GM21576 (cell line): ENCODE measurements around the gene ESPN.
"Not testable (repeated sequence)": the region's sequence is repeated elsewhere in the genome, so short reads cannot be mapped to it uniquely, and the experiment has no call there.

Experiments used
- ATAC-seq: cut with Tn5 transposase; IDR thresholded peaks from one replicate; pipeline ENCODE4 v1.9.1; 2021; ENCODE audit warnings: mild to moderate bottlenecking, moderate library complexity; ENCODE audit not compliant: unreplicated experiment

The ESPN gene

GRCh38 chr1:6447016-6447817 is 22.6 kb downstream of the ESPN start:
- ATAC-seq: no peak

- no peak for ATAC-seq
These were observed 23.5 kb downstream of the ESPN start for GRCh38 chr1:6447818-6448748.

- ATAC-seq: no peak
These were observed 24.4 kb downstream of the ESPN start for GRCh38 chr1:6448749-6449631.

DNA sequence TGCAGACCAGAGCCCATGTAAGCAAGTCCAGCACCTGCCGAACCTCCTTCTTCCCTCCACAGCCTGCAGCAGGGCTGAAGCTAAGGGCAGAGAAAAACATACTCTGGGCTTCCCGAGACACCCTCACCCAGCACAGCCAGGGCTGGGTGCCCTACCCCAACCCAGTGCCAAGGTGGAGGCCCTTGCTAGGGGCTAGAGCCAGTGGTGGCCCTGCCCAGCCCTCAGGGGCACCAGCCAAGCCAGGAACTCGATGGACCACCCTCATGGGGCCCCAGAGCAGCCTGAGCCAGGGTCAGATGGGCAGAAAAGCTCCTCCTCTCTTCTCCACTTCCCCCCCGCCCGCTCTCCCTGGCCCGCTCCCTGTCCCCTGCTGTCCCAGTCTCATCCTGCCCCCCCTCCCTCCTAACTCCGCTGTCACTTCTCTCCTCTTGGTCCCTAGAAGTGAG is 25.5 kb downstream of the ESPN start:
- no peak for ATAC-seq

DNA sequence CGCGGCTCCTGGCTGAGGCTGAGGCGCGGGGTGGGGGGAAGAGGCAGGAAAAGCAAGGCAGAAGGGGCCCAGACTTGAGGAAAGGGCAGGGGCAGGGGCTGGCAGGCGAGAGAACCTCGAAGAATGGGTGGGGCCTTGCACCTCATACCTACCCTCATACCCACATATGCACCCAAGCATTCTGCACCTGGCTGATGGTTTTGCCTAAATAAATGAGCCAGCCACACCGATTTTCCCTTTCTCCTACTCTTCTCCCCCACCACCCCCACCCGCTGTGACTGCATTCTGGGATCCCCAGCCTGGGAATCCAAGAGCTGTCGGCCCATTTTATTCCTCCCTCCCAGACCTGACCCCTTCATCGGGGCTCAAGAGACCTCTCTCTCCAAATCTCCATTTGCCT is 25.9 kb downstream of the ESPN start:
- ATAC-seq: not testable (repeated sequence)

DNA sequence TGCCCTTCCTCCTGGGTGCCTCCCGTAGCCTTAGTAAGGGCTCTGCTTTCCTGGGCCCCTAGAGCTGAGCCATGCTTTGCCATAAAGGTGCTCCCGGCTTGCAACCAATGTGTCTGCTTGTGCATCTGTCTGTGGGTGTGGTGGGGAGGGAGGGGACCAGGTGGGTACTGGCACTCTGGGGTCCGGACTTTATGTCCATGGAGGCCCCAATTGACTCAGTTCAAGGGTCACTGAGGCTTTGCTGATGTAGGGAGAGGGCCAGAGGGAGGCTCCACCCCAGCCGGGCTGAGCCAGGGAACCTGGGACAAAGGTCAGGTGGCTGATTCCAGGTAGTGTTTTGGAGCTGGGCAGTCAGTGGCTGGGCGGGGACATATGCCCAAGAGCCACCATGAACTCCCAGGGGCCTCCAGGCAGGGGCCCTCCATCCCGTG is 26.4 kb downstream of the ESPN start:
- no peak for ATAC-seq

DNA sequence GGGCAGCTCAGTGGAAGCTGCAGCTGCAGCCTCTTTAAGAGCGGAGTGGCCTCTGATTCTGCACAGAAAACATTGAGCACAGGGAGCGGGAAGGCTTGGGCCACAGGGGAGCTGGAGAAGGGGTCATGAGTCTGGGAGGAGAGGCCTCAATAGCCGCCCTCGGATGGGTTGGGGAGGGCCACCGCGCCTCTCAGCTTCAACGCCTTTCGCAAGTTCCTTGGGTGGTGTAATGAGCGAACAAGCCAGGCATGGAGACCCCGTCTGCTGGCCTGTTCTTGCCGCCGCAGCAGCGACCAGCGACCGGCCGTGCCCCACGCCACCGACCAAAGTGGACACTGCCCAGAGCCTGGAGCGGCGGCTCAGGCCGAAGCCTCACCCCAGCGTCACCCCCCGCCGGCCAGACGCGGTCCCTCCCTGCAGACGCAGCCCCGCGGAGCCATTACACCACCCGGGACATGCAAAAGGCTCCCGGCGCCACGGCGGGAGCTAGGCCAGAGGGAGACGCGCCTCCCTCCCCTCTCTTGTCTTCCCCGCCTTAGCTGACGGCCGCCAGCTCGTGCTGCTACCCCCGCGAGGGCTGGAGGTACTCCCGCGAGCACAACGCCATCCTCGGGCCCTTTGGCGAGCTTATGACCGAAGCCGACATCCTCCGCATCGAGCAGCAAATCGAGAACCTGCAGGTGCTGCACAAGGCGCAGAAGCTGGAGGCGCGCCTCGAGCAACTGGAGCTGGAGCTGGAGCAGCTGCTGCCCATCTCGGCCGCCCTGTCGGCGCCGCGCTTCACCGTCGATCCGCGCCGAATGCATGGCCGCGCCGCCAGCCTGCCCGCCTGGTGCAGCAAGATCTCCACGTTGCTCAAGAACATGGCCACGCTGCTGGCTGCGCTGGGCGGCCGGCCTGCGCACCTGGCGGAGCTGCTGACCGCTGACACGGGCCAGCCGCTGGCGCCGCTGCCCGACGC is 29.6 kb downstream of the ESPN start:
- ATAC-seq: not testable (repeated sequence)

- no peak for ATAC-seq
These were observed 30.5 kb downstream of the ESPN start for GRCh38 chr1:6454856-6455751.

GRCh38 chr1:6455752-6456520 is 31.4 kb downstream of the ESPN start:
- ATAC-seq: not testable (repeated sequence)

- no peak for ATAC-seq
These were observed 32.4 kb downstream of the ESPN start for GRCh38 chr1:6456800-6457466.

DNA sequence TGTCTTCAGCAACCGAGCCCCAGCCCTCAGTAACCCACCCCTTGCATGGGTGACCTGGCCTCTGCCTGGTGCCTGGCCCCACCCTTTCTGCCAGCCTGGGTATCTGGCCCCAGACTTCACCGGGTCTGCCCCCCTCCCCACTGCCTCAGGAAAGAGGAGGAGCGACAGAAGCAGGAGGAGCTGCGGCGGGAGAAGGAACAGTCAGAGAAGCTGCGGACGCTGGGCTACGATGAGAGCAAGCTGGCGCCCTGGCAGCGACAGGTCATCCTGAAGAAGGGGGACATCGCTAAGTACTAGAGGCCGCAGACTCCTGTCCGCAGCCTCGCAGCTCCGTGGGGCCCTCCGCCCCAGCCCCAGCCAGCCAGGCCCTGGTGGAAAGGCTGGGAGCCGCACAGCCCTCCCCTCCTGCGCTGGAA is 35.3 kb downstream of the ESPN start:
- ATAC-seq: no peak

DNA sequence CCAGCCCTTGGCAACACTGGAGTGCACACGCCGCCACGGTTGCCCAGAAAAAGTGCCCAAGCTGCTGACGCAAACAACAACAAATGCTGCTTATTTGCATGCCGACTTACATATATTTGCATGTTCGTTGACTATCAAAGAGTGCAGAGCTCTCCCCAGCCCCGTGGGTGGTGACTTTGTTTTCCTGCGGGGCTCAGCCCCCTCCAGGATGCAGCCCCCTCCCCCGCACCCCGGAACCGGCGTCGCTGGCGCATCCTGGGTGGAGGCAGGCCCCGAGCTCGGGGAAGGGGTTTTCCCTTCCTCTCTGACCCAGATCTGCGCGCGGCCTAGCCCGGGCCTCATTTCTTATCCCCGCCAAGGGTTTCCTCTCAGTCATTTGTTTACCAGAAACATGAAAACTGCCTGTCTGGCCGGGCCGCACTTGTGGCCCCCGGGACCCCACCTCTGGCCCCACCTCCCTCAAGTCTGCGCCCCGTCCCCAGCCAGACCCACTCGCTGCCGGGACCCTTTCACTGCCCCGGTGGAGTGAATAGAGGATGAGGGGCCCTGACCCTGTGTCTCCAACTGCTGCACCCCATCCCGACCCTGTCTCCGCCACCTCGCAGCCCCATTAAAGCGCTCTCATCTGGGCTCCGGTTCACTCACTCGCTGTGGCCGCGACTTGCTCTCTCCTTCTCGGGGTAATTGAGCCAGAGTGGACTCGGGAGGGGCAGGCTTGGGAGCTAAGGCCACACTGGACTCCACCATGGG is 35.9 kb downstream of the ESPN start:
- ATAC-seq: no peak

DNA sequence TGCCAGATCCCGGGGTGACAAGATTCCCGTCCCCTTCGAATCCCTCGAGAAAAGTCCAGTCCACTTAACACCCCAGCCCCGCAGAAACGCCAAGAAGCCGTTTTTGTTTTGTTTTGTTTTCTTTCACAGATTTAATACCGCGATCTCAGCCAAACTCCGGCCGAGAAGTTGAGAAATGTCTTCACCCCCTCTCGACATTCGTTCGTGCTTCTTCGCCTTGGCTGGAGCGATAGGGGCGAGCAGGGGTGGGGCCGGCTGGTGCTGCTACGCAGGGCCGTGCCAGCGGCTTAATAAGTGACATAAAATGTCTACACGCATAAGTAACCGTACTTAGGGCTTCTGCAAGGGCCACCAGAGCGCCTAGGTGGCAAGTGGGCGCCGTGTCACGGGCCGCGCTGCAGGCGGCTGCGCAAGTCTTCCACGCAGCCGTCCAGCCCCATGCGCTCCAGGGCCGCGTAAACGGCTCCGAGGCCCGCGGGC is 36.5 kb downstream of the ESPN start:
- ATAC-seq: no peak

- ATAC-seq: no peak
These were observed 37.2 kb downstream of the ESPN start for GRCh38 chr1:6461538-6462411.

GRCh38 chr1:6462412-6463119 is 38.0 kb downstream of the ESPN start:
- ATAC-seq: no peak
